Activated CD8-positive, alpha-beta memory T cell treated with anti-CD3 and anti-CD28 coated beads, Interleukin-2, amount 10 ng/mL, durations not matched to agents 7 days and 5 days (primary cell): ENCODE measurements around the gene KLF6. TPM values are rescaled to one million over a fixed set of nuclear protein-coding genes. Genes with fewer than 3 reads are reported as not detected.

Experiments
- ATAC-seq: fragments of 150-1000 bp; cut with Tn5 transposase; one replicate; pipeline ENCODE4 v1.10.0; 2021; ENCODE audit warnings: moderate library complexity
- CTCF ChIA-PET: fragments of 350-600 bp; sonication (Branson Sonifier 250); formaldehyde crosslinking; loops from one replicate; lab custom pipeline; 2021; ENCODE audit warnings: antibody characterized with exemption; lab: Charles Lee
- DNase-seq: peaks from one replicate; pipeline ENCODE4 v3.0.0-alpha.2; 2020
- H3K27ac Mint-ChIP-seq: one replicate; pipeline ENCODE4 v1.8.0; 2021; ENCODE audit warnings: mild to moderate bottlenecking, mixed read lengths
- H3K27me3 Mint-ChIP-seq: one replicate; pipeline ENCODE4 v1.8.0; 2021; ENCODE audit warnings: mixed read lengths
- H3K36me3 Mint-ChIP-seq: one replicate; pipeline ENCODE4 v1.8.0; 2021; ENCODE audit warnings: mild to moderate bottlenecking, mixed read lengths
- H3K4me1 Mint-ChIP-seq: one replicate; pipeline ENCODE4 v1.8.0; 2021; ENCODE audit warnings: mixed read lengths
- H3K4me3 Mint-ChIP-seq: one replicate; pipeline ENCODE4 v1.8.0; 2021; ENCODE audit warnings: mild to moderate bottlenecking, moderate library complexity, mixed read lengths
- H3K9me3 Mint-ChIP-seq: one replicate; pipeline ENCODE4 v1.8.0; 2022; ENCODE audit warnings: low read depth, mixed read lengths
- total RNA-seq, 2 experiments: library from RNA; stranded (reverse); gene quantifications; one replicate each; pipeline ENCODE4 v1.2.3, GENCODE V29; 2021

Gene KLF6
- total RNA-seq, 2 experiments from 2014 or later, result 149 to 208 TPM

GRCh38 chr10:3782146-3782450 is 2.9 kb downstream of the KLF6 start:
- Mint-ChIP-seq H3K9me3 (no peaks in the 10 kb centered on the region), H3K4me1 (peaks cover 55% of the 10 kb centered on the region), H3K36me3 (peaks cover 74% of the 10 kb centered on the region), H3K4me3 (peak overlapping the region; percentile 93), H3K27ac (peak overlapping the region; percentile 99), H3K27me3 (no peaks in the 10 kb centered on the region)
- CTCF ChIA-PET, result interaction anchor here (0.7 to 5.1 kb wide), 17 partner anchors 12 to 584 kb away, joined by 3 to 57 read pairs (median 4); no protein-coding TSS in a partner anchor
- DNase-seq (peak; percentile 73), ATAC-seq (peak; percentile 2)

GRCh38 chr10:3781468-3782145 is 3.4 kb downstream of the KLF6 start:
- DNase-seq, result peak; percentile 83

GRCh38 chr10:3780771-3781467 is 4.1 kb downstream of the KLF6 start:
- CTCF ChIA-PET, result interaction anchor here (0.9 to 2.2 kb wide), 9 partner anchors 16 to 583 kb away, joined by 3 to 7 read pairs (median 4); no protein-coding TSS in a partner anchor
- Mint-ChIP-seq H3K9me3 (no peaks in the 10 kb centered on the region), H3K36me3 (peaks cover 81% of the 10 kb centered on the region), H3K4me1 (peaks cover 57% of the 10 kb centered on the region), H3K4me3 (peak overlapping the region; percentile 93), H3K27me3 (no peaks in the 10 kb centered on the region), H3K27ac (peak overlapping the region; percentile 99)
- DNase-seq (no peak), ATAC-seq (no peak)

More at GRCh38 chr10:3781468-3782145, 3.4 kb downstream of the KLF6 start:
- H3K4me3 Mint-ChIP-seq, result peak overlapping the region; percentile 93
- CTCF ChIA-PET, result interaction anchor here (0.7 to 5.1 kb wide), 16 partner anchors 12 to 584 kb away, joined by 3 to 57 read pairs (median 4); no protein-coding TSS in a partner anchor
- no peak for ATAC-seq
- peak overlapping the region; percentile 99 for H3K27ac Mint-ChIP-seq
- no peaks in the 10 kb centered on the region for H3K9me3 Mint-ChIP-seq
- H3K36me3 Mint-ChIP-seq, result peaks cover 79% of the 10 kb centered on the region
- no peaks in the 10 kb centered on the region for H3K27me3 Mint-ChIP-seq
- peaks cover 58% of the 10 kb centered on the region for H3K4me1 Mint-ChIP-seq

GRCh38 chr10:3780021-3780770 is 4.8 kb downstream of the KLF6 start:
- CTCF ChIA-PET, result interaction anchor here (1.1 to 1.2 kb wide), 2 partner anchors 15 to 39 kb away, joined by 3 to 5 read pairs; no protein-coding TSS in a partner anchor
- DNase-seq (no peak), ATAC-seq (no peak)
- peaks cover 64% of the 10 kb centered on the region for H3K4me1 Mint-ChIP-seq
- H3K27me3 Mint-ChIP-seq, result no peaks in the 10 kb centered on the region
- H3K36me3 Mint-ChIP-seq, result peaks cover 88% of the 10 kb centered on the region
- H3K9me3 Mint-ChIP-seq, result no peaks in the 10 kb centered on the region
- H3K4me3 Mint-ChIP-seq, result peak overlapping the region; percentile 93
- H3K27ac Mint-ChIP-seq, result peak overlapping the region; percentile 99

GRCh38 chr10:3779158-3779741 is 5.8 kb downstream of the KLF6 start:
- Mint-ChIP-seq H3K4me1 (peaks cover 64% of the 10 kb centered on the region), H3K27ac (peak overlapping the region; percentile 99), H3K4me3 (peak overlapping the region; percentile 93), H3K36me3 (peaks cover 95% of the 10 kb centered on the region), H3K27me3 (no peaks in the 10 kb centered on the region), H3K9me3 (no peaks in the 10 kb centered on the region)
- CTCF ChIA-PET, result interaction anchor here (0.8 to 1.6 kb wide), 3 partner anchors 21 to 876 kb away, joined by 3 to 4 read pairs (median 4); no protein-coding TSS in a partner anchor
- ATAC-seq (no peak), DNase-seq (no peak)

GRCh38 chr10:3778692-3779157 is 6.3 kb downstream of the KLF6 start:
- peak overlapping the region; percentile 93 for H3K4me3 Mint-ChIP-seq
- H3K9me3 Mint-ChIP-seq, result no peaks in the 10 kb centered on the region
- peaks cover 90% of the 10 kb centered on the region for H3K36me3 Mint-ChIP-seq
- ATAC-seq (no peak), DNase-seq (no peak)
- H3K27ac Mint-ChIP-seq, result peak overlapping the region; percentile 99
- H3K27me3 Mint-ChIP-seq, result no peaks in the 10 kb centered on the region
- peaks cover 64% of the 10 kb centered on the region for H3K4me1 Mint-ChIP-seq
- CTCF ChIA-PET, result interaction anchor here (0.8 to 1.6 kb wide), 3 partner anchors 21 to 877 kb away, joined by 3 to 4 read pairs (median 4); no protein-coding TSS in a partner anchor

- no peak for DNase-seq
- ATAC-seq, result no peak
- no peaks in the 10 kb centered on the region for H3K9me3 Mint-ChIP-seq
- CTCF ChIA-PET, result interaction anchor here (0.8 to 1.9 kb wide), 5 partner anchors 13 to 878 kb away, joined by 3 to 4 read pairs (median 4); no protein-coding TSS in a partner anchor
- peaks cover 88% of the 10 kb centered on the region for H3K36me3 Mint-ChIP-seq
- H3K27ac Mint-ChIP-seq, result peak overlapping the region; percentile 99
- peak overlapping the region; percentile 93 for H3K4me3 Mint-ChIP-seq
- H3K4me1 Mint-ChIP-seq, result peaks cover 64% of the 10 kb centered on the region
- no peaks in the 10 kb centered on the region for H3K27me3 Mint-ChIP-seq
Observed at GRCh38 chr10:3777981-3778691, 6.9 kb downstream of the KLF6 start.

GRCh38 chr10:3776796-3777571 is 8.0 kb downstream of the KLF6 start:
- peak; percentile 71 for DNase-seq
- H3K4me3 Mint-ChIP-seq, result peak overlapping the region; percentile 48
- no peaks in the 10 kb centered on the region for H3K27me3 Mint-ChIP-seq
- peak overlapping the region; percentile 71 for H3K27ac Mint-ChIP-seq
- H3K36me3 Mint-ChIP-seq, result peaks cover 78% of the 10 kb centered on the region
- CTCF ChIA-PET, result interaction anchor here (0.7 to 1.9 kb wide), 3 partner anchors 156 to 986 kb away, joined by 3 to 4 read pairs (median 3); no protein-coding TSS in a partner anchor
- ATAC-seq, result peak; percentile 20
- peaks cover 62% of the 10 kb centered on the region for H3K4me1 Mint-ChIP-seq
- H3K9me3 Mint-ChIP-seq, result no peaks in the 10 kb centered on the region

GRCh38 chr10:3775696-3776551 is 9.1 kb downstream of the KLF6 start:
- ATAC-seq (no peak), DNase-seq (peak; percentile 35)
- CTCF ChIA-PET, result interaction anchor here (1.6 to 2.5 kb wide), 4 partner anchors 11 to 578 kb away, joined by 3 to 9 read pairs (median 6); no protein-coding TSS in a partner anchor
- Mint-ChIP-seq H3K27ac (peak overlapping the region; percentile 59), H3K4me1 (peaks cover 54% of the 10 kb centered on the region), H3K36me3 (peaks cover 67% of the 10 kb centered on the region), H3K27me3 (no peaks in the 10 kb centered on the region), H3K9me3 (no peaks in the 10 kb centered on the region), H3K4me3 (peak overlapping the region; percentile 28)

GRCh38 chr10:3774814-3775695 is 10.0 kb downstream of the KLF6 start:
- no peaks in the 10 kb centered on the region for H3K9me3 Mint-ChIP-seq
- no peak for DNase-seq
- H3K4me3 Mint-ChIP-seq, result no peak overlapping the region
- no peaks in the 10 kb centered on the region for H3K27me3 Mint-ChIP-seq
- peaks cover 45% of the 10 kb centered on the region for H3K4me1 Mint-ChIP-seq
- H3K36me3 Mint-ChIP-seq, result peaks cover 60% of the 10 kb centered on the region
- ATAC-seq, result no peak
- CTCF ChIA-PET, result interaction anchor here (1.6 to 2.5 kb wide), 3 partner anchors 10 to 20 kb away, joined by 3 to 9 read pairs (median 8); no protein-coding TSS in a partner anchor
- H3K27ac Mint-ChIP-seq, result peak overlapping the region; percentile 59
